Osteocyte (in vitro differentiated cells): ENCODE results near the gene GGACT. TPM values are rescaled to one million over a fixed set of nuclear protein-coding genes. Genes with fewer than 3 reads are reported as not detected.

ENCODE experiments used
- DNase-seq: peaks from one replicate; pipeline ENCODE4 v3.0.0; 2021; ENCODE audit warnings: mixed read lengths; ENCODE audit not compliant: unreplicated experiment; ENCODE audit errors: extremely low spot score
- H3K27ac Mint-ChIP-seq: one replicate; pipeline ENCODE4 v1.8.0; 2021; ENCODE audit warnings: mild to moderate bottlenecking, mixed read lengths; ENCODE audit not compliant: unreplicated experiment
- H3K27me3 Mint-ChIP-seq: one replicate; pipeline ENCODE4 v1.8.0; 2021; ENCODE audit warnings: mixed read lengths; ENCODE audit not compliant: unreplicated experiment
- H3K36me3 Mint-ChIP-seq: one replicate; pipeline ENCODE4 v1.8.0; 2021; ENCODE audit warnings: mixed read lengths; ENCODE audit not compliant: unreplicated experiment
- H3K4me1 Mint-ChIP-seq: one replicate; pipeline ENCODE4 v1.8.0; 2021; ENCODE audit warnings: mixed read lengths; ENCODE audit not compliant: unreplicated experiment
- H3K4me3 Mint-ChIP-seq: one replicate; pipeline ENCODE4 v1.8.0; 2021; ENCODE audit warnings: mild to moderate bottlenecking, moderate library complexity, mixed read lengths; ENCODE audit not compliant: unreplicated experiment
- H3K9me3 Mint-ChIP-seq: one replicate; pipeline ENCODE4 v1.8.0; 2021; ENCODE audit warnings: mixed read lengths; ENCODE audit not compliant: unreplicated experiment
- CTCF ChIP-seq: fragments of 200-600 bp; sonication (generic); IDR thresholded peaks from 2 replicates; pipeline ENCODE4 v1.5.0; 2021; ENCODE audit warnings: antibody characterized with exemption, mild to moderate bottlenecking, moderate library complexity
- total RNA-seq: library from RNA; stranded (reverse); gene quantifications from 2 replicates; pipeline ENCODE4 v1.2.1, GENCODE V29; 2021

Gene GGACT
- total RNA-seq, 1 donor from 2014 or later = 7.1 TPM

- no peaks in the 10 kb centered on the region for H3K27me3 Mint-ChIP-seq
- H3K4me1 Mint-ChIP-seq = no peaks in the 10 kb centered on the region
- peaks cover 24% of the 10 kb centered on the region for H3K36me3 Mint-ChIP-seq
- H3K9me3 Mint-ChIP-seq = no peaks in the 10 kb centered on the region
- TF ChIP-seq CTCF = no peak
- no peak overlapping the region for H3K27ac Mint-ChIP-seq
- H3K4me3 Mint-ChIP-seq = no peak overlapping the region
- DNase-seq = no peak
Observed at GRCh38 chr13:100610391-100611347, 22.1 kb upstream of the GGACT start.

- no peak overlapping the region for H3K27ac Mint-ChIP-seq
Observed at GRCh38 chr13:100608906-100609305, 20.3 kb upstream of the GGACT start.

GRCh38 chr13:100608489-100608888, 19.9 kb upstream of the GGACT start:
- Mint-ChIP-seq H3K36me3 (peaks cover 31% of the 10 kb centered on the region), H3K27ac (no peak overlapping the region), H3K9me3 (no peaks in the 10 kb centered on the region), H3K27me3 (no peaks in the 10 kb centered on the region), H3K4me1 (peaks cover 2% of the 10 kb centered on the region), H3K4me3 (no peak overlapping the region)
- no peak for TF ChIP-seq CTCF
- DNase-seq = no peak

More at GRCh38 chr13:100608906-100609305, 20.3 kb upstream of the GGACT start:
- TF ChIP-seq CTCF = no peak
- peaks cover 2% of the 10 kb centered on the region for H3K4me1 Mint-ChIP-seq
- H3K4me3 Mint-ChIP-seq = no peak overlapping the region
- H3K27me3 Mint-ChIP-seq = no peaks in the 10 kb centered on the region
- DNase-seq = no peak
- H3K36me3 Mint-ChIP-seq = peaks cover 31% of the 10 kb centered on the region
- no peaks in the 10 kb centered on the region for H3K9me3 Mint-ChIP-seq

GRCh38 chr13:100604918-100605710, 16.5 kb upstream of the GGACT start:
- H3K36me3 Mint-ChIP-seq = peaks cover 28% of the 10 kb centered on the region
- no peaks in the 10 kb centered on the region for H3K27me3 Mint-ChIP-seq
- TF ChIP-seq CTCF = no peak
- H3K4me3 Mint-ChIP-seq = no peak overlapping the region
- peaks cover 7% of the 10 kb centered on the region for H3K4me1 Mint-ChIP-seq
- no peak for DNase-seq
- no peak overlapping the region for H3K27ac Mint-ChIP-seq
- no peaks in the 10 kb centered on the region for H3K9me3 Mint-ChIP-seq
